ENCODE data around the gene PHF11.

DNA sequence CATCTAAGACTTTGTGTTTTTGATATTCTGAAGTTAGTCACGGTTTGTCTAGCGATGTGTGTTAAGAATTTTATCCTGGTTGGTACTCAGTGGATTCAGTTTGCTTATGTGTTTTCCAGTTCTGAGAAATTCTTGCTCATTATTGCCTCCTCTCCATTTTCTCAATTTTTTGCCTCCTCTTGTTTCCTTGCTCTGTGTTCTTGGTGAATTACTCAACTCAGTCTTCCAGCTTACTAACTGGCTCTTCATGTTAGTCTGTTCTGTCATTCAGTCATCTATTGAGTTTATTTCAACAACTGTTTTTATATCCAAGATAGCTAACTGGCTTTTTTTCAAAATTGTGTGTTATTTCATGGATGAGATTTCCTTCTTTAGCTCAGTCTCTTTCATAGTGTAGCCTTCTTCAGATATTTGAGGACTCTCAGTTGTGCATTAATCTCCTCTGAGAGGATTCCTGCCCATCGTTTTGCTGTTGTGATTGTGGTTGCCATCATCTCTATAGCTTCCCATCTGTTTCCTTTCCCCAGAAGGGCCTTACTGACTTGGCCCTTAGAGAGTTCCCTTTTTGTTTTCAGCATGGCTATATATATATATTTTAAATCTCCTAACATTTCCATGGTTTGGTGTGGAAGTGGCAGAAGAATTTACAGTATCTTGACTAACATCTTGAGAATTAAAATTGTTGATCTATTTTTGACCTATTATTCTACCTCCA lies 45.5 kb upstream of the PHF11 start:
- TF ChIP-seq ZNF596 (tag by site-specific recombination; IDR thresholded peaks at IDR 0.05): no peak
- TF ChIP-seq, protein P1, sequence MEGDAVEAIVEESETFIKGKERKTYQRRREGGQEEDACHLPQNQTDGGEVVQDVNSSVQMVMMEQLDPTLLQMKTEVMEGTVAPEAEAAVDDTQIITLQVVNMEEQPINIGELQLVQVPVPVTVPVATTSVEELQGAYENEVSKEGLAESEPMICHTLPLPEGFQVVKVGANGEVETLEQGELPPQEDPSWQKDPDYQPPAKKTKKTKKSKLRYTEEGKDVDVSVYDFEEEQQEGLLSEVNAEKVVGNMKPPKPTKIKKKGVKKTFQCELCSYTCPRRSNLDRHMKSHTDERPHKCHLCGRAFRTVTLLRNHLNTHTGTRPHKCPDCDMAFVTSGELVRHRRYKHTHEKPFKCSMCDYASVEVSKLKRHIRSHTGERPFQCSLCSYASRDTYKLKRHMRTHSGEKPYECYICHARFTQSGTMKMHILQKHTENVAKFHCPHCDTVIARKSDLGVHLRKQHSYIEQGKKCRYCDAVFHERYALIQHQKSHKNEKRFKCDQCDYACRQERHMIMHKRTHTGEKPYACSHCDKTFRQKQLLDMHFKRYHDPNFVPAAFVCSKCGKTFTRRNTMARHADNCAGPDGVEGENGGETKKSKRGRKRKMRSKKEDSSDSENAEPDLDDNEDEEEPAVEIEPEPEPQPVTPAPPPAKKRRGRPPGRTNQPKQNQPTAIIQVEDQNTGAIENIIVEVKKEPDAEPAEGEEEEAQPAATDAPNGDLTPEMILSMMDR (tag by site-specific recombination; IDR thresholded peaks at IDR 0.05): no peak
- no peak for TF ChIP-seq ZBTB7A (tag by site-specific recombination; IDR thresholded peaks at IDR 0.05; ENCODE audit: low read depth)
- no peak for TF ChIP-seq ZBTB48 (tag by site-specific recombination; IDR thresholded peaks at IDR 0.05)
- no peak for TF ChIP-seq ZNF140 (tag by site-specific recombination; IDR thresholded peaks at IDR 0.05)
